SK-MEL-5 (cell line): ENCODE measurements around the gene CFAP141. TPM values are rescaled to one million over a fixed set of nuclear protein-coding genes. Genes with fewer than 3 reads are reported as not detected.
"Not testable (repeated sequence)": the region's sequence is repeated elsewhere in the genome, so short reads cannot be mapped to it uniquely, and the experiment has no call there.

Source experiments
- DNase-seq: peaks from one replicate; pipeline ENCODE4 v3.0.0-alpha.2; 2016; ENCODE audit warnings: low read depth, low spot score
- in situ Hi-C: cut with HindIII; loops from 2 replicates; pipeline ENCODE4 v1.10.0; 2016; ENCODE audit warnings: low sequenced_read_pairs, high pct_unique_total_duplicates, low pct_unique_long_range_greater_than_20kb
- polyA plus RNA-seq, 2 experiments: library from polyadenylated mRNA; depleted of rRNA; stranded (reverse); fragments of >200 nt; gene quantifications; 2 replicates each; pipeline ENCODE4 v1.2.3, GENCODE V29; 2015
- total RNA-seq: library from RNA; depleted of rRNA; stranded (reverse); fragments of >200 nt; shearing (Covaris generic); gene quantifications from 2 replicates; pipeline ENCODE4 v1.2.3, GENCODE V29; 2014; rRNA removed

The CFAP141 gene
- total RNA-seq = not detected in 2 replicates
- polyA plus RNA-seq (2015; cell fraction: cytosol; rRNA removed) = not detected in 2 replicates
- polyA plus RNA-seq (2015; cell fraction: nucleus; rRNA removed) = not detected in 2 replicates

- in situ Hi-C loops = no loop called here
- DNase-seq = peak; percentile 34
Measured at GRCh38 chr1:154206196-154206595, at the start of gene CFAP141. CFAP141 (minus strand) TSS chr1:154206333; CDS start chr1:154206307, 26 bp downstream.

- DNase-seq = no peak
- in situ Hi-C loops = no loop called here
Measured at GRCh38 chr1:154253671-154254070, 47.5 kb upstream of the CFAP141 start.

- in situ Hi-C loops = no loop called here
- no peak for DNase-seq
Measured at GRCh38 chr1:154241703-154242351, 35.7 kb upstream of the CFAP141 start.

- in situ Hi-C loops = no loop called here
- DNase-seq = no peak
Measured at GRCh38 chr1:154240294-154240833, 34.2 kb upstream of the CFAP141 start.

- no peak for DNase-seq
- in situ Hi-C loops = no loop called here
Measured at GRCh38 chr1:154239491-154239890, 33.4 kb upstream of the CFAP141 start.

GRCh38 chr1:154237880-154238506 lies 31.9 kb upstream of the CFAP141 start:
- in situ Hi-C loops = no loop called here
- no peak for DNase-seq

GRCh38 chr1:154237435-154237834 lies 31.3 kb upstream of the CFAP141 start:
- DNase-seq = no peak
- in situ Hi-C loops = no loop called here

GRCh38 chr1:154236855-154237254 lies 30.7 kb upstream of the CFAP141 start:
- no peak for DNase-seq
- in situ Hi-C loops = no loop called here

- DNase-seq, in situ Hi-C loops: not testable (repeated sequence)
Measured at GRCh38 chr1:154233127-154233526, 27.0 kb upstream of the CFAP141 start.

GRCh38 chr1:154231112-154231511 lies 25.0 kb upstream of the CFAP141 start:
- DNase-seq, in situ Hi-C loops: not testable (repeated sequence)

- in situ Hi-C loops = no loop called here
Measured at GRCh38 chr1:154225370-154225769, 19.2 kb upstream of the CFAP141 start.

GRCh38 chr1:154223621-154224020 lies 17.5 kb upstream of the CFAP141 start:
- DNase-seq = no peak
- in situ Hi-C loops = no loop called here

More at GRCh38 chr1:154225370-154225769, 19.2 kb upstream of the CFAP141 start:
- DNase-seq = no peak

GRCh38 chr1:154222918-154223317 lies 16.8 kb upstream of the CFAP141 start:
- no peak for DNase-seq
- in situ Hi-C loops = no loop called here

- in situ Hi-C loops = no loop called here
Measured at GRCh38 chr1:154222518-154222917, 16.4 kb upstream of the CFAP141 start.

GRCh38 chr1:154221278-154222001 lies 15.3 kb upstream of the CFAP141 start:
- in situ Hi-C loops = no loop called here
- DNase-seq = peak; percentile 63

More at GRCh38 chr1:154222518-154222917, 16.4 kb upstream of the CFAP141 start:
- no peak for DNase-seq

GRCh38 chr1:154220970-154221277 lies 14.8 kb upstream of the CFAP141 start:
- no peak for DNase-seq
- in situ Hi-C loops = no loop called here

- peak; percentile 100 for DNase-seq
- in situ Hi-C loops = no loop called here
Measured at GRCh38 chr1:154220071-154220969, 14.2 kb upstream of the CFAP141 start, which contains the start of gene UBAP2L. UBAP2L (plus strand) TSS chr1:154220955; CDS start chr1:154225124, 4,169 bp downstream.
